NCI-H1048 (cell line): ENCODE data around the gene CYP39A1.
"Not testable (repeated sequence)": the region's sequence is repeated elsewhere in the genome, so short reads cannot be mapped to it uniquely, and the experiment has no call there.

Experiments used
- DNase-seq: peaks from one replicate; lab custom pipeline; 2025; lab: John Stamatoyannopoulos, UW

CYP39A1 gene

GRCh38 chr6:46648869-46649492 is 3.6 kb downstream of the CYP39A1 start:
- no peak for DNase-seq

- DNase-seq: not testable (repeated sequence)
Observed at GRCh38 chr6:46648108-46648507, 4.5 kb downstream of the CYP39A1 start.

- DNase-seq: no peak
Observed at GRCh38 chr6:46645265-46645664, 7.4 kb downstream of the CYP39A1 start.

GRCh38 chr6:46642928-46643751 is 9.5 kb downstream of the CYP39A1 start:
- DNase-seq: no peak

- no peak for DNase-seq
Observed at GRCh38 chr6:46638650-46639049, 14.0 kb downstream of the CYP39A1 start.

GRCh38 chr6:46637933-46638332 is 14.7 kb downstream of the CYP39A1 start:
- DNase-seq: no peak

GRCh38 chr6:46637145-46637544 is 15.5 kb downstream of the CYP39A1 start:
- DNase-seq: no peak

- DNase-seq: no peak
Observed at GRCh38 chr6:46635462-46635861, 17.2 kb downstream of the CYP39A1 start.

- no peak for DNase-seq
Observed at GRCh38 chr6:46632053-46632452, 20.6 kb downstream of the CYP39A1 start.

- DNase-seq: no peak
Observed at GRCh38 chr6:46629691-46630090, 22.9 kb downstream of the CYP39A1 start.

GRCh38 chr6:46628976-46629375 is 23.6 kb downstream of the CYP39A1 start:
- DNase-seq: no peak

- DNase-seq: no peak
Observed at GRCh38 chr6:46628498-46628897, 24.1 kb downstream of the CYP39A1 start.

GRCh38 chr6:46626976-46627375 is 25.6 kb downstream of the CYP39A1 start:
- DNase-seq: no peak

GRCh38 chr6:46626228-46626909 is 26.2 kb downstream of the CYP39A1 start:
- no peak for DNase-seq

GRCh38 chr6:46618726-46619125 is 33.9 kb downstream of the CYP39A1 start:
- DNase-seq: no peak

GRCh38 chr6:46612645-46613044 is 40.0 kb downstream of the CYP39A1 start:
- no peak for DNase-seq

GRCh38 chr6:46610862-46611553 is 41.6 kb downstream of the CYP39A1 start:
- no peak for DNase-seq

- DNase-seq: no peak
Observed at GRCh38 chr6:46606338-46606737, 46.3 kb downstream of the CYP39A1 start.

GRCh38 chr6:46605091-46605797 is 47.4 kb downstream of the CYP39A1 start:
- DNase-seq: no peak

- DNase-seq: no peak
Observed at GRCh38 chr6:46598215-46598614, 54.4 kb downstream of the CYP39A1 start.

- no peak for DNase-seq
Observed at GRCh38 chr6:46592740-46593139, 59.9 kb downstream of the CYP39A1 start.

- DNase-seq: no peak
Observed at GRCh38 chr6:46592046-46592445, 60.6 kb downstream of the CYP39A1 start.
